Measurements from ENCODE around the gene SGF29.

GRCh38 chr16:28606291-28607115 lies 52.8 kb downstream of the SGF29 start:
- no peak for TF ChIP-seq EZH2 (IDR thresholded peaks at IDR 0.05; ENCODE audit: borderline replicate concordance, low read depth, low read length, severe bottlenecking)
- TF ChIP-seq, protein P1, sequence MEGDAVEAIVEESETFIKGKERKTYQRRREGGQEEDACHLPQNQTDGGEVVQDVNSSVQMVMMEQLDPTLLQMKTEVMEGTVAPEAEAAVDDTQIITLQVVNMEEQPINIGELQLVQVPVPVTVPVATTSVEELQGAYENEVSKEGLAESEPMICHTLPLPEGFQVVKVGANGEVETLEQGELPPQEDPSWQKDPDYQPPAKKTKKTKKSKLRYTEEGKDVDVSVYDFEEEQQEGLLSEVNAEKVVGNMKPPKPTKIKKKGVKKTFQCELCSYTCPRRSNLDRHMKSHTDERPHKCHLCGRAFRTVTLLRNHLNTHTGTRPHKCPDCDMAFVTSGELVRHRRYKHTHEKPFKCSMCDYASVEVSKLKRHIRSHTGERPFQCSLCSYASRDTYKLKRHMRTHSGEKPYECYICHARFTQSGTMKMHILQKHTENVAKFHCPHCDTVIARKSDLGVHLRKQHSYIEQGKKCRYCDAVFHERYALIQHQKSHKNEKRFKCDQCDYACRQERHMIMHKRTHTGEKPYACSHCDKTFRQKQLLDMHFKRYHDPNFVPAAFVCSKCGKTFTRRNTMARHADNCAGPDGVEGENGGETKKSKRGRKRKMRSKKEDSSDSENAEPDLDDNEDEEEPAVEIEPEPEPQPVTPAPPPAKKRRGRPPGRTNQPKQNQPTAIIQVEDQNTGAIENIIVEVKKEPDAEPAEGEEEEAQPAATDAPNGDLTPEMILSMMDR (IDR thresholded peaks at IDR 0.05; ENCODE audit: borderline replicate concordance, extremely low read depth, low read length, poor library complexity, severe bottlenecking), result no peak

Measured in DND-41 (cell line).